Thoracic aorta (tissue), 2 donors: ENCODE data around the gene SLC26A5. TPM values are rescaled to one million over a fixed set of nuclear protein-coding genes. Genes with fewer than 3 reads are reported as not detected.

Experiments used
- ATAC-seq: fragments of 150-250 bp; one replicate; pipeline ENCODE4 v1.8.0; 2017; ENCODE audit warnings: low read depth; ENCODE audit not compliant: insufficient number of reproducible peaks, low FRiP score
- DNase-seq: peaks from one replicate; pipeline ENCODE4 v3.0.0-alpha.2; 2020; ENCODE audit warnings: low spot score
- H3K27ac ChIP-seq, 2 donors: fragments of 200-600 bp; sonication (generic); 1 replicate in 1 of 2; 2 replicates in 1 of 2; pipeline ENCODE4 v1.5.1; 2016; ENCODE audit warnings: mild to moderate bottlenecking in 2 of 2, moderate library complexity in 2 of 2
- H3K27me3 ChIP-seq: fragments of 200-600 bp; sonication (generic); replicated peaks from 2 replicates; pipeline ENCODE4 v1.6.0; 2016; ENCODE audit warnings: mild to moderate bottlenecking; ENCODE audit not compliant: insufficient read depth
- H3K36me3 ChIP-seq: fragments of 200-600 bp; sonication (generic); one replicate; pipeline ENCODE4 v1.5.1; 2016
- H3K4me1 ChIP-seq, 2 donors: fragments of 200-600 bp; sonication (generic); 1 replicate in 1 of 2; 2 replicates in 1 of 2; pipeline versions ENCODE4 v1.5.1 to v1.6.0; 2016; ENCODE audit warnings: low read depth in 2 of 2, mild to moderate bottlenecking in 1 of 2; ENCODE audit not compliant: control insufficient read depth in 1 of 2
- H3K4me3 ChIP-seq: fragments of 200-600 bp; sonication (generic); 2 replicates; pipeline ENCODE4 v1.5.1; 2016; ENCODE audit warnings: mild to moderate bottlenecking
- H3K9me3 ChIP-seq: fragments of 200-600 bp; sonication (generic); 2 replicates; pipeline ENCODE4 v1.5.1; 2016
- total RNA-seq, 2 donors: library from RNA; depleted of rRNA; stranded (reverse); fragments of >200 nt; gene quantifications; one replicate each; pipeline versions ENCODE4 v1.1.0 to v1.2.3, GENCODE V29; 2016
- TF ChIP-seq, protein P1 (sequence below): fragments of 200-600 bp; sonication (generic); IDR thresholded peaks from one replicate; pipeline ENCODE4 v1.5.1; 2019; ENCODE audit warnings: antibody characterized with exemption

SLC26A5 gene
- total RNA-seq, 2 donors from 2014 or later, result not detected

DNA sequence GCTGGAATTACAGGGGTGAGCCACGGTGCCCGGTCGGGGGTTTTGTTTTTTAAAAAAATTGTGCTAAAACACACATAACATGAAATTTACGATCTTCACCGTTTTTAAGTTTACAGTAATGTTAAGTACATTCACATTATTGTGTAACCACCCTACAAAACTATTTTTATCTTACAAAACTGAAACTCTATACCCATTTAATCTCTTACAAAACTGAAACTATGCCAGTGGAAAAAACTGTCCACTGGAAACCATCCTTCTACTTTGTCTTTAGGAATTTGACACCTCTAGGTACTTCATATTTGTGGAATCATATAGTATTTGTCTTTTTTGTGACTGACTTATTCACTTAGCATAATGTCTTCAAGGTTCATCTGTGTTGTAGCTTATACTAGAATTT is 99.6 kb downstream of the SLC26A5 start:
- ATAC-seq, result no peak
- Histone ChIP-seq H3K9me3 (no peaks in the 10 kb centered on the region), H3K27ac (no peak overlapping the region), H3K27me3 (no peaks in the 10 kb centered on the region), H3K36me3 (peaks cover 3% of the 10 kb centered on the region), H3K4me3 (no peak overlapping the region), H3K4me1 (peaks cover 38 to 48% of the 10 kb centered on the region in 2 donors)
- TF ChIP-seq, protein P1, sequence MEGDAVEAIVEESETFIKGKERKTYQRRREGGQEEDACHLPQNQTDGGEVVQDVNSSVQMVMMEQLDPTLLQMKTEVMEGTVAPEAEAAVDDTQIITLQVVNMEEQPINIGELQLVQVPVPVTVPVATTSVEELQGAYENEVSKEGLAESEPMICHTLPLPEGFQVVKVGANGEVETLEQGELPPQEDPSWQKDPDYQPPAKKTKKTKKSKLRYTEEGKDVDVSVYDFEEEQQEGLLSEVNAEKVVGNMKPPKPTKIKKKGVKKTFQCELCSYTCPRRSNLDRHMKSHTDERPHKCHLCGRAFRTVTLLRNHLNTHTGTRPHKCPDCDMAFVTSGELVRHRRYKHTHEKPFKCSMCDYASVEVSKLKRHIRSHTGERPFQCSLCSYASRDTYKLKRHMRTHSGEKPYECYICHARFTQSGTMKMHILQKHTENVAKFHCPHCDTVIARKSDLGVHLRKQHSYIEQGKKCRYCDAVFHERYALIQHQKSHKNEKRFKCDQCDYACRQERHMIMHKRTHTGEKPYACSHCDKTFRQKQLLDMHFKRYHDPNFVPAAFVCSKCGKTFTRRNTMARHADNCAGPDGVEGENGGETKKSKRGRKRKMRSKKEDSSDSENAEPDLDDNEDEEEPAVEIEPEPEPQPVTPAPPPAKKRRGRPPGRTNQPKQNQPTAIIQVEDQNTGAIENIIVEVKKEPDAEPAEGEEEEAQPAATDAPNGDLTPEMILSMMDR, result no peak
- no peak for DNase-seq

DNA sequence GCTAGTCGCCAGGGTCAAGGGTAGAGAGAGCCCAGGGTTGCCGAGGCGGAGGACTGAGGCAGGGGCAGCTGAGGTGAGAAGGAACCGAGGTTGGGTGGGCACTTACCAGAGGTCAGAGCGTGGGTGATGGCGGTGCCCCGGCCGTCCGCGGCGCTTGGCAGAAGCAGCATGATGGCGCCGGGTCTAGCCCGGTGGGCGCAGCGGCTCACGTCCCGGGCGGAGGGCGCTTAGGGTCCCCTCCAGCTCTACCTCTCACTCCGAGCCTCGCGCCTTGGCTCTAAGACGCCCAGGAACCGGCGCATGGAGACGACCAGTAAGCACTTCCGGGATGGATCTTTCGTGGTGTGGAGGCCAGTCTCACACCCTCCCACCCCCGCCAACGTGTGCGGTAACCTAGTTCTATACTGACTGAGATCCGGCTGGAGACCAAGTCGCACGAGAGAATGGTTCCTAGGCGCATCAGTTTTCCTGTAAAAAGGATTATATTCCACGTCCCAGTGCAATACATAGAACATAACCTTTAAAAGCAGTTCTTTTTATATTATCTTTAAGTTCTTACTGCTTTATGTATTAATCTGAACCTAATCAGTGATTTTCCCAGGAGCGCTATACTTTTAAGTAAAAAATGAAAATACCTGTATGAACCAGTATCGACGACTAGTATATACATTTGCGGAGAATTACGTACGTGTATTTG is 101.4 kb downstream of the SLC26A5 start, which contains the start of gene DNAJC2:
DNAJC2 (minus strand) TSS at position 315 of the 697 bp plus-strand sequence; CDS start at position 170, 145 bp downstream.
- Histone ChIP-seq H3K36me3 (peaks cover 5% of the 10 kb centered on the region), H3K4me1 (peaks cover 29 to 30% of the 10 kb centered on the region in 2 donors), H3K9me3 (no peaks in the 10 kb centered on the region), H3K4me3 (peak within 1 kb of the TSS; percentile 96), H3K27me3 (no peaks in the 10 kb centered on the region), H3K27ac (peak within 1 kb of the TSS; percentile 81 to 85)
- TF ChIP-seq, protein P1, result no peak
- DNase-seq (peak; percentile 64), ATAC-seq (peak; percentile 76)

DNA sequence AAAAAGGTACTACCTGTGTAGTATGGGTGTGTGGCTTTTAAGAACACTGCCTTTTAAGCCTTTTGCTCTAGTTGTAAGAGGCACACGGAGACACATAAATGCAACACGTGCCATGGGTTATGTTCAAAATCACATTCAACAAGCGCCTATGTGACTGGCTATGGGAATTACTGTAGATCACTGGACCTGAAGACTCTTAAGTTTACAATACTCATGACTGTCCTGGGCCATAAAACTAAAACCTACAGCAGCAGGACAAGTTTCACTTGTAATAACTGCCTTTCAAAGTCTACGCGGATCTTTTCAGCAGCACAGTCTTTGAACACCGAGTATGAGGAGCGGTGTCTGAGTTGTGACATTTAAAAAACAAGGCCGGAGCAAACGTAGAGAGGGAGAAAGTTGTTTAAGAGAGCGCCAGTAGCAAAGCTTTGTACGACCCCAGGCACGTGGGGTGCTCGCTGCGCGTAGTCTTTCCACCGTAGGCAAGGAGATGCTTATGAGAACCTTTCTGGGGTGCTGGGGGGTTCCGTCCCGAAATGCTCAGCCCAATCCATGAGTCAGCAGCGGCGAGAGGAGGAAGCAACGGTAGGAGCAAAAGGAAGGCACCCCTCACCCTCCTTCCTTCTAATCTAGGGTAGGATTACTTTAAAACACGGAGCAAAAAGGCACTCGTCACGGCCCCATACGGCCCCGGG is 102.1 kb downstream of the SLC26A5 start:
- ATAC-seq, result peak; percentile 16
- Histone ChIP-seq H3K9me3 (no peaks in the 10 kb centered on the region), H3K27me3 (no peaks in the 10 kb centered on the region), H3K4me1 (peaks cover 22 to 23% of the 10 kb centered on the region in 2 donors), H3K36me3 (peaks cover 5% of the 10 kb centered on the region), H3K4me3 (peak overlapping the region; percentile 96), H3K27ac (peak overlapping the region; percentile 81 to 85)
- DNase-seq, result no peak
- TF ChIP-seq, protein P1, result no peak

DNA sequence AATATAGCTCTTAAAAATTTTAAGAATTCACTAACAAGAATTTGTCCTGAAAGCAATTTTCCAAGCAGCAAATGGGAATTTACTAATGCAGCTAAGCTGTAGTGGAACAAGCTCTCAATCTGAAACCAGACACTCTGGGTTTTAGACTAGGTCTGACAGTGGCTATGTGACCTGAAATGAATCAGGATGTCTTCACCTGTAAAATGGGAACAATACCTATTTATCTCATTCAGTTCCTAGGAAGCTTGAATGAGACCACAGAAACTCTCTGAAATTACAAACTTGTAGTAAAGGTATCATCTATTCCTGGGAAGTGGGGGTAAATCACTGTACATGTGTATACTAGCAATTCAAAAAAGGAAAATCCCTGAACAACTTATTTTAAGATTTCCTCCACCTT is 102.7 kb downstream of the SLC26A5 start:
- peaks cover 17 to 18% of the 10 kb centered on the region in 2 donors for H3K4me1 ChIP-seq
- ATAC-seq (no peak), DNase-seq (no peak)
- no peaks in the 10 kb centered on the region for H3K27me3 ChIP-seq
- peaks cover 5% of the 10 kb centered on the region for H3K36me3 ChIP-seq
- H3K9me3 ChIP-seq, result no peaks in the 10 kb centered on the region
- peak overlapping the region; percentile 96 for H3K4me3 ChIP-seq
- TF ChIP-seq, protein P1, result no peak
- H3K27ac ChIP-seq, result no peak overlapping the region

DNA sequence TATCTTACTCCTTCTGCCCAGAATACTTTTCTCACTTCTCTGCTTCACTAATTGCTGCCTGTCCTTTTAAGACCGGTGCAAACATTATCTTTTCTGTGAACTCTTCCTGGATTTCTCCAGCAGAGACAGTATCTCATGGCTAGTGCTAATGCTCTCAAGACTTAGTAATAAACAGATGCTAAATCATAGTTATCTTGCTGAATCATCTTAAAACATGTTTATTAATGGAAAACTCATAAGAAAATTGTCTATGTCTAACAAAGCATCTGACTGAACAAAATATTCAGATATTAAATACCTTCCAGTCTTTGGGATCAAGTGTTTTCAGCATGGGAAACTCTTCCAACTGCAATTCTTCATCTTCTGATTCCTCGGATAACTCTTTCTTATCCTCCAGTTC is 104.5 kb downstream of the SLC26A5 start:
- no peaks in the 10 kb centered on the region for H3K27me3 ChIP-seq
- no peak overlapping the region for H3K27ac ChIP-seq
- peaks cover 13% of the 10 kb centered on the region for H3K36me3 ChIP-seq
- TF ChIP-seq, protein P1, result no peak
- no peaks in the 10 kb centered on the region for H3K9me3 ChIP-seq
- H3K4me3 ChIP-seq, result no peak overlapping the region
- no peak for ATAC-seq
- peaks cover 12 to 13% of the 10 kb centered on the region in 2 donors for H3K4me1 ChIP-seq
- no peak for DNase-seq
